H9 (cell line): ENCODE measurements around the gene STRIP1. TPM values are rescaled to one million over a fixed set of nuclear protein-coding genes. Genes with fewer than 3 reads are reported as not detected.

Experiments used
- DNase-seq: peaks from one replicate; pipeline ENCODE4 v3.0.0-alpha.2; 2017
- H2AFZ ChIP-seq: one replicate; pipeline ENCODE4 v1.6.1; 2013; ENCODE audit warnings: mild to moderate bottlenecking, low read length, control low read depth, moderate library complexity
- H2AK5ac ChIP-seq: 2 replicates; pipeline ENCODE4 v1.6.1; 2013; ENCODE audit warnings: low read length, control low read depth, mixed read lengths; ENCODE audit not compliant: insufficient read length
- H2BK120ac ChIP-seq: one replicate; pipeline ENCODE4 v1.6.1; 2013; ENCODE audit warnings: low read depth, mild to moderate bottlenecking, low read length, control low read depth, inconsistent platforms; ENCODE audit not compliant: poor library complexity, severe bottlenecking
- H2BK12ac ChIP-seq: 2 replicates; pipeline ENCODE4 v1.6.1; 2013; ENCODE audit warnings: low read length, control low read depth, mixed read lengths, low read depth; ENCODE audit not compliant: insufficient read length
- H2BK15ac ChIP-seq: 2 replicates; pipeline ENCODE4 v1.6.1; 2013; ENCODE audit warnings: low read depth, low read length, control low read depth
- H2BK20ac ChIP-seq: one replicate; pipeline ENCODE4 v1.6.1; 2013; ENCODE audit warnings: low read depth, mild to moderate bottlenecking, low read length, control low read depth, inconsistent platforms; ENCODE audit not compliant: poor library complexity, severe bottlenecking
- H2BK5ac ChIP-seq: 2 replicates; pipeline ENCODE4 v1.6.1; 2013; ENCODE audit warnings: low read length, control low read depth, mixed read lengths; ENCODE audit not compliant: insufficient read length
- H3K14ac ChIP-seq: 2 replicates; pipeline ENCODE4 v1.6.1; 2013; ENCODE audit warnings: low read length, control low read depth; ENCODE audit not compliant: insufficient read depth
- H3K18ac ChIP-seq: 2 replicates; pipeline ENCODE4 v1.6.1; 2013; ENCODE audit warnings: low read depth, mild to moderate bottlenecking, mixed read lengths, low read length, control low read depth; ENCODE audit not compliant: insufficient read length
- H3K23ac ChIP-seq: 2 replicates; pipeline ENCODE4 v1.6.1; 2013; ENCODE audit warnings: low read length, control low read depth, mixed read lengths, low read depth; ENCODE audit not compliant: insufficient read length
- H3K23me2 ChIP-seq: 2 replicates; pipeline ENCODE4 v1.6.1; 2013; ENCODE audit warnings: low read depth, mild to moderate bottlenecking, mixed read lengths, low read length, control low read depth; ENCODE audit not compliant: insufficient read length, poor library complexity, severe bottlenecking
- H3K27ac ChIP-seq: 2 replicates; pipeline ENCODE4 v1.5.1; 2013; ENCODE audit warnings: low read length, control low read depth, mixed read lengths, low read depth; ENCODE audit not compliant: insufficient read length
- H3K27me3 ChIP-seq: 2 replicates; pipeline ENCODE4 v1.6.1; 2013; ENCODE audit warnings: low read length, control low read depth, inconsistent platforms; ENCODE audit not compliant: insufficient read depth
- H3K4ac ChIP-seq: 2 replicates; pipeline ENCODE4 v1.6.1; 2013; ENCODE audit warnings: low read depth, mild to moderate bottlenecking, control low read depth, inconsistent platforms, low read length, moderate library complexity
- H3K4me1 ChIP-seq: 2 replicates; pipeline ENCODE4 v1.6.1; 2013; ENCODE audit warnings: low read length, control low read depth, inconsistent platforms; ENCODE audit not compliant: insufficient read depth
- H3K4me2 ChIP-seq: 2 replicates; pipeline ENCODE4 v1.6.1; 2013; ENCODE audit warnings: low read length, control low read depth, mixed read lengths; ENCODE audit not compliant: insufficient read length, insufficient read depth
- H3K56ac ChIP-seq: 2 replicates; pipeline ENCODE4 v1.6.1; 2013; ENCODE audit warnings: low read depth, mild to moderate bottlenecking, mixed read lengths, low read length, control low read depth; ENCODE audit not compliant: insufficient read length
- H3K79me1 ChIP-seq: 2 replicates; pipeline ENCODE4 v1.6.1; 2013; ENCODE audit warnings: low read depth, mild to moderate bottlenecking, moderate library complexity, low read length, control low read depth, inconsistent platforms; ENCODE audit not compliant: insufficient read depth, poor library complexity, severe bottlenecking
- H3K79me2 ChIP-seq: 2 replicates; pipeline ENCODE4 v1.6.1; 2013; ENCODE audit warnings: low read length, control low read depth, inconsistent platforms; ENCODE audit not compliant: insufficient read depth
- H3K9ac ChIP-seq: 2 replicates; pipeline ENCODE4 v1.6.1; 2013; ENCODE audit warnings: low read length, control low read depth, mixed read lengths; ENCODE audit not compliant: insufficient read length; ENCODE audit errors: extremely low read depth
- H3K9me3 ChIP-seq: one replicate; pipeline ENCODE4 v1.6.1; 2013; ENCODE audit warnings: low read depth, low read length, inconsistent platforms; ENCODE audit not compliant: control insufficient read depth
- H3T11ph ChIP-seq: one replicate; pipeline ENCODE4 v1.6.1; 2013; ENCODE audit warnings: mild to moderate bottlenecking, low read length, control low read depth, inconsistent platforms
- H4K20me1 ChIP-seq: one replicate; pipeline ENCODE4 v1.6.1; 2013; ENCODE audit not compliant: control insufficient read depth, insufficient read length, insufficient read depth
- H4K5ac ChIP-seq: 2 replicates; pipeline ENCODE4 v1.6.1; 2013; ENCODE audit warnings: low read depth, mild to moderate bottlenecking, mixed read lengths, low read length, control low read depth; ENCODE audit not compliant: insufficient read length
- H4K8ac ChIP-seq: replicated peaks from 2 replicates; pipeline ENCODE4 v1.6.1; 2013; ENCODE audit warnings: low read length, control low read depth, mixed read lengths, low read depth; ENCODE audit not compliant: insufficient read length
- H4K91ac ChIP-seq: 2 replicates; pipeline ENCODE4 v1.6.1; 2013; ENCODE audit warnings: low read depth, mild to moderate bottlenecking, moderate library complexity, mixed read lengths, low read length, control low read depth; ENCODE audit not compliant: insufficient read length
- H3K27ac Mint-ChIP-seq, 3 experiments: 2 replicates in 2 of 3; 3 replicates in 1 of 3; pipeline ENCODE4 v1.8.0; 2020 to 2021; ENCODE audit warnings: mixed read lengths in 3 of 3, mild to moderate bottlenecking in 1 of 3, moderate library complexity in 1 of 3
- H3K27me3 Mint-ChIP-seq: 2 replicates; pipeline ENCODE4 v1.8.0; 2021; ENCODE audit warnings: low read depth, mild to moderate bottlenecking, moderate library complexity, mixed read lengths
- H3K36me3 Mint-ChIP-seq, 3 experiments: 2 replicates in 2 of 3; 3 replicates in 1 of 3; pipeline ENCODE4 v1.8.0; 2020 to 2021; ENCODE audit warnings: low read depth in 3 of 3, mixed read lengths in 3 of 3; ENCODE audit not compliant: insufficient read depth in 1 of 3
- H3K4me1 Mint-ChIP-seq, 2 experiments: 2 replicates each; pipeline ENCODE4 v1.8.0; 2020; ENCODE audit warnings: mixed read lengths in 2 of 2
- H3K4me3 Mint-ChIP-seq, 2 experiments: 2 replicates in 1 of 2; 3 replicates in 1 of 2; pipeline ENCODE4 v1.8.0; 2020 to 2021; ENCODE audit warnings: mild to moderate bottlenecking in 2 of 2, mixed read lengths in 2 of 2, moderate library complexity in 1 of 2
- H3K9me3 Mint-ChIP-seq, 2 experiments: 2 replicates in 1 of 2; 3 replicates in 1 of 2; pipeline ENCODE4 v1.8.0; 2020; ENCODE audit warnings: mild to moderate bottlenecking in 2 of 2, mixed read lengths in 2 of 2, moderate library complexity in 1 of 2
- CTCF ChIP-seq: fragments of 200-600 bp; sonication (generic); conservative IDR thresholded peaks from 3 replicates; pipeline ENCODE4 v1.8.0; 2021; ENCODE audit warnings: antibody characterized with exemption, mild to moderate bottlenecking
- WGBS: extraction: QIAGEN DNeasy Blood & Tissue Kit; methylation state at CpG from one replicate; pipeline ENCODE4 v1.1.7; 2013; ENCODE audit warnings: missing lambda C conversion rate, low lambda C conversion rate, mixed read lengths; ENCODE audit not compliant: insufficient read length; ENCODE audit errors: extremely low coverage; 5-methylcytosine and 5-hydroxymethylcytosine counted together
- total RNA-seq: library from RNA; stranded (reverse); gene quantifications from 2 replicates; pipeline ENCODE4 v1.2.1, GENCODE V29; 2021

The STRIP1 gene
- total RNA-seq, 1 experiment from 2014 or later, result 43.6 TPM

GRCh38 chr1:110094931-110095654 is 60.7 kb downstream of the STRIP1 start:
- no peaks in the 10 kb centered on the region for H3K79me1 ChIP-seq
- H3K27me3 ChIP-seq, result no peaks in the 10 kb centered on the region
- DNase-seq, result no peak
- no peak overlapping the region for H3K23ac ChIP-seq
- H3K4me2 ChIP-seq, result no peak overlapping the region
- Mint-ChIP-seq H3K9me3 (peaks cover 0 to 2% of the 10 kb centered on the region in 2 experiments; a peak in 1 of 5 replicates), H3K36me3 (no peaks in the 10 kb centered on the region; a peak in 1 of 7 replicates), H3K4me3 (no peak overlapping the region), H3K27me3 (peaks cover 30% of the 10 kb centered on the region), H3K27ac (no peak overlapping the region), H3K4me1 (peaks cover 0 to 5% of the 10 kb centered on the region in 2 experiments; a peak in 2 of 4 replicates)
- H2BK120ac ChIP-seq, result no peak overlapping the region
- no peak overlapping the region for H3K9ac ChIP-seq
- H3K4ac ChIP-seq, result no peak overlapping the region
- no peak overlapping the region for H3K27ac ChIP-seq
- WGBS, result no CpG with 5 or more reads among the region's 7 CpGs
- H2AFZ ChIP-seq, result no peak overlapping the region
- H2BK20ac ChIP-seq, result no peak overlapping the region
- no peaks in the 10 kb centered on the region for H3K79me2 ChIP-seq
- H3K23me2 ChIP-seq, result no peaks in the 10 kb centered on the region
- no peak overlapping the region for H4K8ac ChIP-seq
- no peaks in the 10 kb centered on the region for H3K4me1 ChIP-seq
- H2BK12ac ChIP-seq, result no peak overlapping the region
- no peak overlapping the region for H2AK5ac ChIP-seq
- H2BK5ac ChIP-seq, result no peak overlapping the region
- no peak overlapping the region for H3K56ac ChIP-seq
- H3K9me3 ChIP-seq, result no peaks in the 10 kb centered on the region
- TF ChIP-seq CTCF, result no peak
- H4K5ac ChIP-seq, result no peak overlapping the region
- H2BK15ac ChIP-seq, result no peak overlapping the region
- H3K14ac ChIP-seq, result no peak overlapping the region; the same call in 1 of the 2 replicates
- no peaks in the 10 kb centered on the region for H4K20me1 ChIP-seq
- no peak overlapping the region for H3K18ac ChIP-seq
- no peak overlapping the region for H3T11ph ChIP-seq
- H4K91ac ChIP-seq, result no peak overlapping the region
